Left cardiac atrium (tissue), 4 donors: ENCODE measurements around the gene EIF2B2. TPM values are rescaled to one million over a fixed set of nuclear protein-coding genes. Genes with fewer than 3 reads are reported as not detected.
"Not testable (repeated sequence)": the region's sequence is repeated elsewhere in the genome, so short reads cannot be mapped to it uniquely, and the experiment has no call there.

ENCODE experiments used
- ATAC-seq, 2 donors: fragments of 200-7000 bp; cut with Tn5 transposase; one replicate each; pipeline ENCODE4 v1.9.1; 2020; ENCODE audit warnings: mild to moderate bottlenecking in 2 of 2, moderate library complexity in 2 of 2
- DNase-seq: peaks from one replicate; pipeline ENCODE4 v3.0.0-alpha.2; 2020
- intact Hi-C, 2 donors: fragments of 100-400 bp; cut with DNase I; formaldehyde crosslinking; loops; one replicate each; pipeline versions ENCODE4 v1.14.1 to v1.15.1; 2022 to 2023
- total RNA-seq, 2 donors: library from RNA; stranded (reverse); fragmentation: NEBNext Ultra II Directional; extraction: Animal tissue kit (Norgen Biotek cat#: 25700); gene quantifications; one replicate each; pipeline ENCODE4 v1.2.1, GENCODE V29; 2021
- donor health status: DM: no; HTN: yes; CAD: no.
- donor health status: DM: no; HTN: yes; CAD: no; lungs with severe emphysema.
- donor health status: DM: yes; HTN: yes; CAD: no.
- donor health status: Dilated cardiomyopathy.

EIF2B2 gene
- total RNA-seq, 2 donors from 2014 or later = 27.8 to 30.3 TPM

DNA sequence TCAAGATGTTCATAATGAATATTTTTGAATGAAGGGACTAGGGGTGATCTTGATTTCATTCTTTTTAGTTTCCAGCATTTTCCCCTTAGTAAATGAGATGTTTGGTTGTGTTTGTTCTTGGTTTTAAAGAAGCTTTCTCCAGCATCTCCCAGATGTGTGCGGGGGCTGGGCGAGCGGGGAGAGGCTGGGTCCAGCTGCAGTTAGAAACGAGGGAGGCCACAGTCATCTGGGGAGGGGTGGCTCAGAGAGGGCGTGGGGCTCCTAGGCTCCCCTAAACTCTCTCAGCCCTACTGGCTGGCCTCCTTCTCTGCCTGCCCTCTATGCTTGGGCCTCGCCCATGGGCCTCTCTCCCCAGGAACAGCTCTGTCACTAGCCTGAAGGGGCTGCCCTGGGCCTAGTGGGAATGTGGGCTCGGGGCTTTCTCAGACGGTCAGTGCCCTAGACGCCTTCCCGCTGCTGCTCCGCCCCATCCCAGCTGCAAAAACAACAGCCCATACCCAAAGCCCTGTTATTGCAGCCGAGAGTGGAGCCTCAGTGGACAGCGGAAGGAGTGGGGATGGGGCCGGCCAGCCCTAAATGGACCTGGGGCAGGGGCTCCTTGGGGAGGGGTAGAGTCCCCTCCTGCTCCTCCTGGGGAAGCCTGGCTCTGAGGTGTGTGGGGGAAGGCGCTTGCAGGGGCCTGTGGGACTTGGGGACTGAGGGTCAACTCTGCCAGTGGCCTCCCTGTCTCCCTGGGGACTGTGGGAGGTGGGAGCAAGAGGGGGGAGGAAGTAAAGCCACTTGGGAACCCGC lies 18.3 kb upstream of the EIF2B2 start:
- intact Hi-C loops = no loop called here
- ATAC-seq (peak in 1 of 2 donors; percentile 6), DNase-seq (no peak)

DNA sequence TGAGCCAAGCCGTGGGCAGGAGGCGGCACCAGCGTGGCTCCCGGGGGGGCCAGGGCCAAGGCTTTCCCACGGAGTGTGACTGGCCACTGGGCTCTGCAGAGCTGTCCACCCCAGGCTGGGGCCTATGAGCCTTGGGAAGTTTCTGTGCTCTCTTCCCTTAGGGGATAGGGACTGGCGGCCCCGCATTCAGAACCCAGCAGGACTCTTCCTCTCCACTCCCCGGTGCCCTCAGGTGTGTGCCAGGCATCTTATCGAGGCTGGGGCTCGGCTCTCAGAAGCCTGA lies 17.8 kb upstream of the EIF2B2 start:
- DNase-seq (no peak), ATAC-seq (peak; percentile 27 to 28)
- intact Hi-C loops = no loop called here

DNA sequence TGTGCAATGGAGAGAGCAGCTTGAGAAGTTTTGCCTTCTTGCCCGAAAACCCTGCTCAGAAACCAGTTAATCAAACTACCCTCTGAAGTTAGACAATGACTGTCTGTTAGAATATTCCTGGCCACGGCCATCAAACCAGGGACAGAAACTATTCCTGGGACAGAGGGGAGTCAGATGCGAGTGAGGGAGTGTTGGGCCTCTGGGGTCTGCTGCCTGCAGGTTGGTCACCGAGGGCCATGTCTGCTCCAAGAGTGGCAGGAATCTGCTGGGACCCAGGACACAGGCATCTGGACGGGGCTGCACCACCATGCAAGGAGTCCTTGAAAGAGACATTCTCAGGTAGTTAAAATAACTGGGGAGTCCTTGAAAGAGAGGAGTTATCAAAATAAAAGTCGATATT lies 16.9 kb upstream of the EIF2B2 start:
- DNase-seq (no peak), ATAC-seq (no peak)
- intact Hi-C loops = no loop called here

DNA sequence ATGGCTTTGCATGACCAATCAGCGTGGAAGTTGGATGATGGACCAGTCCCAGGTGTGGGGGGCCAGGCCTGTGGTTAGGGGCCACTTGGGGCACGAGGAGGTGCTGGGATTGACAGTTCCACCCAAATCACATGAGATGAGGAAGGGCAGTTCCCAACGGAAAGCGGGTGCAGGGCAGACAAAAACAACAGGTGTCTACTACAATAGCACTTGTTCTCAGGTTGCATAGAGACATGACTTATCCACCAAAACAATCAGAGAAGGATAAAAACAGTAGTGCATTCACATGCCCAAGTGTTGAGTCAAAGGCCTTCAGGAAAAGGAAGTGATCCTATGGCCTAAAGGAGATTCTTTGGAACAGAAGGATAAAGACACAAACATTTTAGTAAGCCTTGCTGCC lies 14.6 kb upstream of the EIF2B2 start:
- DNase-seq = no peak
- intact Hi-C loops = no loop called here
- ATAC-seq = no peak

DNA sequence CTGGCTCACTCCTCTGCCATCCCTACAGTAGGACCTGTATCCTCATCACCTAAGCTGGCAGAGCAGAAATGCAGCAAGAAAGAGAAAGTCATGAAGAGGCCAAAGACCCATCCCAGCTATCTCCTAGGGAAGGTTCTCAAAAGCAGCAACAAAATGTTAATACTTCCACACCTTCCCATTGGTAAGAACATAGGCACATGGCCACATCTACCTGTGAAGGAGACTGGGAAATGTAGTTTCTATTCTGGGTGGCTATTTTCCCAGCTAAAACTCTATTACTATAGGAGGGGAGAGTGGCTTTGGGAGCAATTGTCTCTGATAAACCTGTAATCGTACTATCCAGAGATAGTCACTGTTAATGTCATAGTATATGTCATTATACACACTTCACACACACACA lies 13.7 kb upstream of the EIF2B2 start:
- DNase-seq (no peak), ATAC-seq (no peak)
- intact Hi-C loops = no loop called here

DNA sequence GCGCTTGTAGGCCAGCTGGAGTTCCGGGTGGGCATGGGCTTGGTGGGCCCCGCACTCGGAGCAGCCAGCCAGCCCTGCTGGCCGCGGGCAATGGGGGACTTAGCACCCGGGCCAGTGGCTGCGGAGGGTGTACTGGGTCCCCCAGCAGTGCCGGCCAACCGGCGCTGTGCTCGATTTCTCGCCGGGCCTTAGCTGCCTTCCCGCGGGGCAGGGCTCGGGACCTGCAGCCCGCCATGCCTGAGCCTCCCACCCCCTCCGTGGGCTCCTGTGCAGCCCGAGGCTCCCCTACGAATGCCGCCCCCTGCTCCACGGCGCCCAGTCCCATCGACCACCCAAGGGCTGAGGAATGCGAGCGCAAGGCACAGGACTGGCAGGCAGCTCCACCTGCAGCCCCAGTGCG lies 8.5 kb upstream of the EIF2B2 start:
- ATAC-seq, intact Hi-C loops, DNase-seq: not testable (repeated sequence)

DNA sequence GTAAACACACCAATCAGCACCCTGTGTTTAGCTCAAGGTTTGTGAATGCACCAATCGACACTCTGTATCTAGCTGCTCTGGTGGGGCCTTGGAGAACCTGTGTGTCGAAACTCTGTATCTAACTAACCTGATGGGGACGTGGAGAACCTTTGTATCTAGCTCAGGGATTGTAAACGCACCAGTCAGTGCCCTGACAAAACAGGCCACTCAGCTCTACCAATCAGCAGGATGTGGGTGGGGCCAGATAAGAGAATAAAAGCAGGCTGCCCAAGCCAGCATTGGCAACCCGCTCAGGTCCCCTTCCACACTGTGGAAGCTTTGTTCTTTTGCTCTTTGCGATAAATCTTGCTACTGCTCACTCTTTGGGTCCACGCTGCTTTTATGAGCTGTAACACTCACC lies 6.9 kb upstream of the EIF2B2 start:
- DNase-seq, intact Hi-C loops, ATAC-seq: not testable (repeated sequence)

DNA sequence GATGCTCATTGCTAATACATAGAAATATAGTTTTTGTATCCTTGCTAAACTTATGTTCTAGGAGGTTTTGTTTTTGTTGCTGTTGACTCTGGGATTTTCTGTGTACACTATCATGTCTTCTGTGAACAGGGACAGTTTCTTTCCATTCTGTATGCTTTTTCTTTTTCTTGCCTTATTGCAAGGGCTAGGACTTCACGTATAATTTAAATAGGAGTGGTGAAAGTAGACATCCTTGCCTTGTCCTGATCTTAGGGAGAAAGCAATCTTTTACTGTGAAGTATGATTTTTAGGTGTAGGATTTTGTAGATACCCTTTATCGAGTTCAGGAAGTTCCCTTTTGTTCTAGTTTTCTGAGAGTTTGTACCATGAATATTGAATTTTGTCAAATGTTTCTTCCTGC lies 1.5 kb upstream of the EIF2B2 start:
- no peak for ATAC-seq
- intact Hi-C loops = loop anchor here in 1 of 2 donors (5.0 kb wide), 1 partner anchor 54 kb away; no protein-coding TSS in a partner anchor
- no peak for DNase-seq

DNA sequence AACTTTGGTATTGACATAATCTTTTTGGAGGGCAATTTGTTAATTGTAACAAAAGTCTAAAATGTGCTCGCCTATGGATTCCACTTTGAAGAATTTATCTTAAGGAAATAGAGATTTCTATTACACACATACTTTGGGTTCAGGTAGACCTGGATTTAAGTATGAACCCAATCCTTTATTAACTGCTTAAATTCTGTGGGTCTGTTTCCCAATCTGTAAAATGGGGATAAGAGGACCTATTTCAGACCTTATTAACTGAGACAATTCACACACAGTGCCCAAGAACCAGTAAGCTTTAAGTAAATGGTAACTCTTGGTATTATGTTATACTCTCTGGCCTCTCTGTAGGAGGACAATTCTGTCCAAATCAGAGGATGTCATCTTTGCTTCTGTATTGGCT lies 822 bp upstream of the EIF2B2 start:
- DNase-seq (no peak), ATAC-seq (no peak)
- intact Hi-C loops = loop anchor here in 1 of 2 donors (5.0 kb wide), 1 partner anchor 55 kb away; no protein-coding TSS in a partner anchor

DNA sequence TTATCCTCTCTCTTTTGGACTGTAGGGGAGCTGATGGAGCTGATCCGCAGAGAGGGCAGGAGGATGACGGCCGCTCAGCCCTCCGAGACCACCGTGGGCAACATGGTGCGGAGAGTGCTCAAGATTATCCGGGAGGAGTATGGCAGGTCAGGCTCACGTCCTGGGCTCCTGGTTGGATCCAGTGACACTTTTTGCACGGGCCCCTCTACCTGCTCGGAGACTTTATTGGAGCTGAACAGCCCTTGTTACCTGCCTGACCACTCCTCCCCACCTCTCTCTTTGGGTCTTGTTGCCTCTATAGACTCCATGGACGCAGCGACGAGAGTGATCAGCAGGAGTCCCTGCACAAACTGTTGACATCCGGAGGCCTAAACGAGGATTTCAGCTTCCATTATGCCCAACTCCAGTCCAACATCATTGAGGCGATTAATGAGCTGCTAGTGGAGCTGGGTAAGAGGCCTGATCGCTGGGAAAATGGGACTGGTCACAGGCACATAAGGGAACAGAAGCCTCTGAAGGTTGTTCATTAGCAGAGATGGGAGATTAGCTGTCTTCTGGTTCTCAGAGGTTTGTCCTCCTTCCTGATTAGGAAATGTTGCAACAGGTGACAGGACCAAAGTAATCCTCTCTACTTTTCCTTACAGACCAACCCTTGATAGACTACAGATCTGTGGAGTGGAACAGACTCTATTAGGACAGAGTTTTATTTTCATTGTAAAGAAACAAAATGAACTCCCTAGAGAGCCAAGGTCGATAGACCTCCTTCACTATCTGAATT lies 718 bp downstream of the EIF2B2 start:
- ATAC-seq (peak in 1 of 2 donors; percentile 6), DNase-seq (no peak)
- intact Hi-C loops = loop anchor here in 1 of 2 donors (5.0 kb wide), 1 partner anchor 56 kb away; no protein-coding TSS in a partner anchor

DNA sequence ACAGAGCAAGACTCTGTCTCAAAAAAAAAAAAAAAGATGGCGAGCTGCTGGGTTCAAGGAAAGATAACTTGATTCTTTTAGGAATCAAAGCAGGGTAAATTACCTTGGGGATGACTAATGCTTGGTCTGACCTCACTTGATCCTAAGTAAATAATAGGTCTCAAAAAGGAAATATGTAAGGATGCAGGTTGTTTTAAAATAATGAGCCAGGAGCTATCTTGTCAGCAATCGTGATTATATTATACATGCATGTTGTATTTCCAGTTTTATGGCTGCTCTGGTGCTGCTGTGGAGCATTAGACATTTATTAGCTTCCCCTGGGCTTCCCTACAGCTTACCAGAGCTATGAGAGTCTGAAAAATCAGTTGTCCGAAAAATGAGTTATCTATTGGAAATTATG lies 2.6 kb downstream of the EIF2B2 start:
- intact Hi-C loops = no loop called here
- ATAC-seq = no peak
- DNase-seq = no peak

DNA sequence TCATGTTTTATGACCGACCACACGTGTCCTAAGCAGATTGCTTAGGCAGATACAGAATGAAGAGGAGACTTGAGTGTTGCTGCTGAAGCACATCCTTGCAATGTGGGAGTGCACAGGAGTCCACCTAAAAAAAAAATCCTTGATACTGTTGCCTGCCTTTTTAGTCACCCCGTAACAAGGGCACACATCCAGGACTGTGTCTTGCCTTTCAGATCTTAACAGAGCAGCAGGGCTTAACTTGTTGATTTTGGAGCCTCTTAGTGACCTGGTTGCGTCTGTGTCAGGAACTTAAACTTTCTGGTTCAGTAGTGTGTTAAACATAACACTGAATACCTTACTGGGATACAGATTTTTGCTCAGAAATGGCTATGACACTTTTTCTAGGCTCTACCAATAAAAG lies 6.5 kb downstream of the EIF2B2 start:
- intact Hi-C loops = no loop called here
- DNase-seq (no peak), ATAC-seq (no peak)

DNA sequence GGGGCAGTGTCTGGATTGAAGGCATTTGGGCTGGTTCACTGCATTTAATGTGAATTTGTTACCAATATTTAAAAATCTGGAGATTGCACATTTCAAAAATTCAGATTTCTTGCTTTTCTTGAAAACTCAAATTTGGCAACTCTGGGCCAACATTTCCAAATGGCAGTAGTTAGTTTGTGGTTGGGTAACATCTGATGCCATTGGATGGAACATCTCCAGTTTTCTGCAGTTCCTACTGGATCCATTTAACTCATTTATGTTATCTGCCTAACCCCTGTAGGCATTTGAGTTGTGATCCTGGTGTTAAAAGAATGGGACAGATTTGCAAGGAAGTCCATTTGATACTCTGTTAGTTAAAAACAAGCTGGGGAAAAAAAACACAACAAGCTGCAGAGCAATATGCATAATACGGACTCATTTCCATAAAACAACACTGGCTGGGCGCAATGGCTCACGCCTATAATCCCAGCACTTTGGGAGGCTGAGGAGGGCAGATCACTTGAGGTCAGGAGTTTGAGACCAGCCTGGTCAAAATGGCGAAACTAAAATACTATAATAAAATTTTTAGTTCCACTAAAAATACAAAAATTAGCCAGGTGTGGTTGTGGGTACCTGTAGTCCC lies 7.9 kb downstream of the EIF2B2 start:
- ATAC-seq = no peak

DNA sequence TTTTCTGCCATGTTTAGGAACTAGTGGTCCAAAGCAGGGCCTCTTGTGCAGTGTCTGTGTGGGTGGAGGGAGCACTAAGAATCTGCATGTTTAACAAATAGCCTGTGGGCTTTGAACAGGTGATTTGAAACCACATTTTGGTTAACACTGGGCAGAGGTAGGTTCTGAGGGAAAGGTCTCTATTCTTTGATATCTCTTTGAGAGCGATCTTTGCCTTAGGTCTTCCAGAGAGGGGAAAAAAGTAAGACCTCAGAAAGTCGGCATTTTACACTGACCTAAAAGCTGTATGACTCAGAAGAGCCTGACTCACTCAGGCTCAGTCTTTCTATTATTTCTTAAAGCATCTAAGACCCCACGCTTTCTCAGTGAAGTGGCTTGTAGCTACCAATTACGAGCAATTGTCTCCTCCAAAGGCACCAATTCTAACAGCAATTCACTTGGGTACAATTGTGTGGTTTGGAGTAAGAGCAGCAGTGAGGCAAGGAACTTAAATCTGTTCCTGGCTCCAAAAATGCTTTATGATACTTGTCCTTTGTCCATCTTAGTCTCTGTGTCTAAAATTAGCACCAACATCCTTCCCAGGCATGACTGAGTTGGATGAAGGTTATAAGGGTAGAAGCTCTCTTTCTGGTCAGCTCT lies 8.8 kb downstream of the EIF2B2 start:
- intact Hi-C loops = loop anchor here in 1 of 2 donors (10.0 kb wide), 1 partner anchor 53 kb away; the partner anchor contains the start of genes ACYP1 and ZC2HC1C
- peak; percentile 58 to 74 for ATAC-seq
- DNase-seq = no peak

More for the DNA sequence above, 7.9 kb downstream of the EIF2B2 start:
- no peak for DNase-seq
- intact Hi-C loops = loop anchor here in 1 of 2 donors (10.0 kb wide), 1 partner anchor 54 kb away; the partner anchor contains the start of genes ACYP1 and ZC2HC1C

DNA sequence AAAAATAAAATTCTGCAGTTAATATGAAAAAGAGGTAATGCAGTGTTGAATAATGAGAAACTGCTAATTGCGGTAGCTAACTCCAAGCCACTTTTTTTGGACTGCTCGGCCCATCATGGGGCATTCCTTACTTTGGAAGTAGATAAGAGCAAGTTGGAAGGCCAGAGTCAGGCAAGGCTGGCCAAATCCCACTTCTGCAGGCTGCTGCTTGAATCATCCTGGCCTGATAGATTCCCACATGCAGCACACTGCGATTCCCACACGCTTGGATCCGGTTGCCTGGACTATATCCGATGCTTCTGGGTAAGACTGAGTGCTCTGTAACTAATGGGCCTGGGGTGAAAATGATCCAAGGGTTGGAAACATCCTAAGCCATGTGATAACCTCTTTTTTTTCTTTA lies 10.6 kb downstream of the EIF2B2 start:
- intact Hi-C loops = loop anchor here in 1 of 2 donors (10.0 kb wide), 1 partner anchor 52 kb away; the partner anchor contains the start of genes ACYP1 and ZC2HC1C

DNA sequence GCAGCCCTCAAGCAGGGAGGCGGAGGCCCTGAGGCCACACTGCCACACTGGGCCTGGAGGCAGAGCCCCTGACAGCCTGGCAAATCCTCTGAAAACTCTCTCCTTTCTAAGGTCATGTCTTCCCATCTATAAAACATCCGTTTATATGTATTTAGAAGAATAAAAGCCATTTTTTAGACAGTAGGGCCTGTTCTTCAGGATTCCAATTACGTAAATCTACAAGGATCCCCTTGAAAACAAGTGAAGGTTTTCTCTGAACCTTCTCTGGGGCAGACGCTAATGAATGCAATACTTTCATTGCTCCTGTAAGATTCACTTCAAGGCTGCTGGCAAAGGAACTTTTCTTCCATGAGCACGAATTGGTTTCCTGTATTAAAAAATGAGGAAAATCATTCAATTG lies 12.8 kb downstream of the EIF2B2 start:
- intact Hi-C loops = loop anchor here in 1 of 2 donors (10.0 kb wide), 1 partner anchor 49 kb away; the partner anchor contains the start of genes ACYP1 and ZC2HC1C
- ATAC-seq (no peak), DNase-seq (no peak)

More for the DNA sequence above, 10.6 kb downstream of the EIF2B2 start:
- DNase-seq (peak; percentile 45), ATAC-seq (peak; percentile 72 to 79)

DNA sequence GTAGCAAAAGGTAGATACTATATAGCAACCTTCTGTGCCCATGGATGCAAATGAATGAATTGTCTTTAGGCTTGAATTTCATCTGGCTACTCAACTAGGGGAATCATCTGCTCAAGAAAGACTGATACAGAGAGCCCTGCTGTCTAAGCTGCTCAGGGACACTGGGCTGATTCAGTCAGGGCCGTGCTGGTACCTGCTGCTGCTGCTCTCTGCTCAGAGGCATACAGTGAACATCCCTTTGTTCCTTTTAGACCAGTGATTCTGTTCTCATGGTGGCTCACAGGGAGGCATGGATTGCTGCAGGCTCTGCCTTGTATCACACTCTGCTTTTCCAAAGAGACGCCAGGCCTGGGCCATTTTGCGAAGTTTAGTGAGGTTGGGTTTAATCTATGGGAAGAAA lies 14.1 kb downstream of the EIF2B2 start:
- intact Hi-C loops = loop anchor here in 1 of 2 donors (10.0 kb wide), 1 partner anchor 48 kb away; the partner anchor contains the start of genes ACYP1 and ZC2HC1C
- ATAC-seq = no peak

DNA sequence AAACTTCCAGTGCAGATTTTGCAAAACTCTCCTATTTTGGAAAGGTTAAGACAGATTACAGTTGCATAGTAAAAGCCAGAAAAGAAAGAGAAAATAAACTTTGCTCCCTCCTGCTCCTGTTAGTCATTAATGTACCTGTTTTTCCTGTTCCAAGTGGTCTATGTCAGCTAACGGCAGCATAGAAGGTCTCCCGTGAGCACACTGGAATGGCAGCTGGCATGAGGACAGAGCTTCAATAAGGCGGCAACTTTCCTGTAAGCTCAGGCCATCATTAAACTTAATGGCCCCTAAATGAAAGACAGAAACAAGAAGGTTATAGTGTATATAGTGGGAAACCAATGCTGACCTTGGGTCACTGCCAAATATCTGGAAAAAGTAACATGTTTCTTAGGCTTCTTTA lies 16.0 kb downstream of the EIF2B2 start:
- ATAC-seq (no peak), DNase-seq (no peak)
- intact Hi-C loops = loop anchor here in 1 of 2 donors (10.0 kb wide), 1 partner anchor 46 kb away; the partner anchor contains the start of genes ACYP1 and ZC2HC1C

More for the DNA sequence above, 14.1 kb downstream of the EIF2B2 start:
- DNase-seq = no peak

DNA sequence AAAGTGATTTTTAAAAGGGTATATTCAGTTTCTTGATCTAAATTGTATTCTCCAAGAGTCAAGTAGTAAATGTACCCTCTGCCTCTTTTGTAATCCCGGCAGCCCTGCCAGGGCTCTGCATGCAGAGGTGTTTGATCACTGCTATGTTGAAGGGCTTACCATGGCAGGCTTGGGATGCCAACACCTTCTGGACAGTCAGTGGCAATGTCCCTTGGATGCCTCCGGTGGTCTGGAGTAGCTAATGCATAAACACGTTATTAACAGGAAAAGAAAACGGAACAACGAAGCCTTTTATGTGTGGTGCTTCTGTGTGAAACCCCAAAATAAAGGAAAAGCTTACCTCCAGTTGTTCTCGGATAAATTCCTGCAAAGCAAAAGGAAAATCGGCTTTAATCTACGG lies 19.9 kb downstream of the EIF2B2 start:
- intact Hi-C loops = no loop called here
- DNase-seq (peak; percentile 59), ATAC-seq (peak; percentile 95 to 97)
